Neural progenitor cell (in vitro differentiated cells): ENCODE data around the gene FAM20C.

ENCODE experiments used
- EZH2phosphoT487 ChIP-seq: fragments of 200-600 bp; sonication (generic); IDR thresholded peaks from 2 replicates; pipeline ENCODE4 v1.6.1; 2017; ENCODE audit warnings: antibody characterized with exemption
- TF ChIP-seq, protein P1 (sequence below): fragments of 200-600 bp; sonication (generic); IDR thresholded peaks from 2 replicates; pipeline ENCODE4 v1.5.1; 2017; ENCODE audit warnings: antibody characterized with exemption, mild to moderate bottlenecking

DNA sequence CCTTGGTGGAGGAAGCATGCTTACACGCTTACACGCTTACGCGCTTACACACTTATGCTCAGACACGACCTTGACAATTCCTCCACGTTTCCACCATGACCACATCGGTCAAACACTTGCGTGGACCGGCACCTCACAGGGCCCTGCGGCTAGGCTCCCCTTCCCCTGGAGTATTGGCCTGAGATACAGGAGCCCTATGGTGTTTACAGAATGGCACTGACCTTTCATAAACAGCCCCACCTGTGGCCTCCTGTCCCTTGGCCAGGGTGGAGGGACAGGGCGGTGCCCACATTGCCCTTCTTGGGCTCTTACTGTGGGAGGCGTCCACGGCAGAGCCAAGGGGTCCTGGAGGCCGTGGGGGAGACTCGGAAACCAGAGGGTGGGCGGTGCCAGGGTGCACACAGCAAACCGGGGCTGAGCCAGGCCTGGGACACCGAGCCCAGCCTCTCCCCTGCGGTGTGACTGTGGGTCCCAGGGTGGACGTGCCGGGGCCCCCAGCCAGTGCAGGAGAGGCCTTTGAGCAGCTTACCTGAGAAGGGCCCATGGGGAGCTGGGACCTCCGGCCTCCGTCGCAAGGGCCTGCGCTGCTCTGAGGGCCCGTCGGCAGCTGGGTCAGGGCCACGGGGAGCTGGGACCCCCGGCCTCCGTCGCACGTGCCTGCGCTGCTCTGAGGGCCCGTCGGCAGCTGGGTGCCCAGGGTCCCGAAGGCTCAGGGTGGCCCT, 53.4 kb downstream of the FAM20C start:
- TF ChIP-seq, protein P1, sequence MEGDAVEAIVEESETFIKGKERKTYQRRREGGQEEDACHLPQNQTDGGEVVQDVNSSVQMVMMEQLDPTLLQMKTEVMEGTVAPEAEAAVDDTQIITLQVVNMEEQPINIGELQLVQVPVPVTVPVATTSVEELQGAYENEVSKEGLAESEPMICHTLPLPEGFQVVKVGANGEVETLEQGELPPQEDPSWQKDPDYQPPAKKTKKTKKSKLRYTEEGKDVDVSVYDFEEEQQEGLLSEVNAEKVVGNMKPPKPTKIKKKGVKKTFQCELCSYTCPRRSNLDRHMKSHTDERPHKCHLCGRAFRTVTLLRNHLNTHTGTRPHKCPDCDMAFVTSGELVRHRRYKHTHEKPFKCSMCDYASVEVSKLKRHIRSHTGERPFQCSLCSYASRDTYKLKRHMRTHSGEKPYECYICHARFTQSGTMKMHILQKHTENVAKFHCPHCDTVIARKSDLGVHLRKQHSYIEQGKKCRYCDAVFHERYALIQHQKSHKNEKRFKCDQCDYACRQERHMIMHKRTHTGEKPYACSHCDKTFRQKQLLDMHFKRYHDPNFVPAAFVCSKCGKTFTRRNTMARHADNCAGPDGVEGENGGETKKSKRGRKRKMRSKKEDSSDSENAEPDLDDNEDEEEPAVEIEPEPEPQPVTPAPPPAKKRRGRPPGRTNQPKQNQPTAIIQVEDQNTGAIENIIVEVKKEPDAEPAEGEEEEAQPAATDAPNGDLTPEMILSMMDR = no peak
- no peak for TF ChIP-seq EZH2phosphoT487
